ENCODE results near the gene PBLD.
A peak's percentile ranks its signal among the peaks of the same experiment; 100 is the strongest.

PBLD gene

GRCh38 chr10:68346774-68347173, 14.0 kb upstream of the PBLD start:
- H3K4me3 ChIP-seq (ENCODE audit: low read depth in 1 of 2, low read length in 2 of 2), result no peak overlapping the region
- H3K4me1 ChIP-seq (ENCODE audit: control insufficient read depth in 1 of 2, insufficient read depth in 2 of 2, low read length in 2 of 2), result no peaks in the 10 kb centered on the region
- H3K9ac ChIP-seq (ENCODE audit: low read depth in 1 of 2, low read length in 2 of 2), result no peak overlapping the region
- no peaks in the 10 kb centered on the region for H3K9me3 ChIP-seq (ENCODE audit: control insufficient read depth in 1 of 2, low read length in 2 of 2)
- peaks cover 8 to 45% of the 10 kb centered on the region in 2 donors for H3K36me3 ChIP-seq (ENCODE audit: control insufficient read depth in 1 of 2, insufficient read depth in 2 of 2, low read length in 2 of 2)
- no peak overlapping the region for H3K27ac ChIP-seq (ENCODE audit: low read depth, low read length)
- H3K27me3 ChIP-seq (ENCODE audit: control insufficient read depth in 1 of 2, insufficient read depth in 2 of 2, low read length in 2 of 2), result no peaks in the 10 kb centered on the region

GRCh38 chr10:68345621-68346020, 12.9 kb upstream of the PBLD start:
- Histone ChIP-seq H3K36me3 (ENCODE audit: control insufficient read depth in 1 of 2, insufficient read depth in 2 of 2, low read length in 2 of 2) (peaks cover 14 to 57% of the 10 kb centered on the region in 2 donors), H3K4me1 (ENCODE audit: control insufficient read depth in 1 of 2, insufficient read depth in 2 of 2, low read length in 2 of 2) (no peaks in the 10 kb centered on the region), H3K4me3 (ENCODE audit: low read depth in 1 of 2, low read length in 2 of 2) (no peak overlapping the region), H3K27ac (ENCODE audit: low read depth, low read length) (no peak overlapping the region), H3K9me3 (ENCODE audit: control insufficient read depth in 1 of 2, low read length in 2 of 2) (no peaks in the 10 kb centered on the region), H3K27me3 (ENCODE audit: control insufficient read depth in 1 of 2, insufficient read depth in 2 of 2, low read length in 2 of 2) (no peaks in the 10 kb centered on the region), H3K9ac (ENCODE audit: low read depth in 1 of 2, low read length in 2 of 2) (no peak overlapping the region)

GRCh38 chr10:68342909-68343516, 10.3 kb upstream of the PBLD start:
- H3K27me3 ChIP-seq (ENCODE audit: control insufficient read depth in 1 of 2, insufficient read depth in 2 of 2, low read length in 2 of 2), result no peaks in the 10 kb centered on the region
- peaks cover 23 to 74% of the 10 kb centered on the region in 2 donors for H3K36me3 ChIP-seq (ENCODE audit: control insufficient read depth in 1 of 2, insufficient read depth in 2 of 2, low read length in 2 of 2)
- H3K9ac ChIP-seq (ENCODE audit: low read depth in 1 of 2, low read length in 2 of 2), result no peak overlapping the region
- no peaks in the 10 kb centered on the region for H3K4me1 ChIP-seq (ENCODE audit: control insufficient read depth in 1 of 2, insufficient read depth in 2 of 2, low read length in 2 of 2)
- H3K9me3 ChIP-seq (ENCODE audit: control insufficient read depth in 1 of 2, low read length in 2 of 2), result no peaks in the 10 kb centered on the region
- H3K4me3 ChIP-seq (ENCODE audit: low read depth in 1 of 2, low read length in 2 of 2), result no peak overlapping the region
- no peak overlapping the region for H3K27ac ChIP-seq (ENCODE audit: low read depth, low read length)

GRCh38 chr10:68340358-68341080, 7.8 kb upstream of the PBLD start:
- H3K9ac ChIP-seq (ENCODE audit: low read depth in 1 of 2, low read length in 2 of 2), result no peak overlapping the region
- H3K9me3 ChIP-seq (ENCODE audit: control insufficient read depth in 1 of 2, low read length in 2 of 2), result no peaks in the 10 kb centered on the region
- peaks cover 26 to 67% of the 10 kb centered on the region in 2 donors for H3K36me3 ChIP-seq (ENCODE audit: control insufficient read depth in 1 of 2, insufficient read depth in 2 of 2, low read length in 2 of 2)
- no peak overlapping the region for H3K27ac ChIP-seq (ENCODE audit: low read depth, low read length)
- no peak overlapping the region for H3K4me3 ChIP-seq (ENCODE audit: low read depth in 1 of 2, low read length in 2 of 2)
- peaks cover 19 to 22% of the 10 kb centered on the region in 2 donors for H3K4me1 ChIP-seq (ENCODE audit: control insufficient read depth in 1 of 2, insufficient read depth in 2 of 2, low read length in 2 of 2)
- no peaks in the 10 kb centered on the region for H3K27me3 ChIP-seq (ENCODE audit: control insufficient read depth in 1 of 2, insufficient read depth in 2 of 2, low read length in 2 of 2)

- Histone ChIP-seq H3K27me3 (ENCODE audit: control insufficient read depth in 1 of 2, insufficient read depth in 2 of 2, low read length in 2 of 2) (no peaks in the 10 kb centered on the region), H3K9me3 (ENCODE audit: control insufficient read depth in 1 of 2, low read length in 2 of 2) (no peaks in the 10 kb centered on the region), H3K4me1 (ENCODE audit: control insufficient read depth in 1 of 2, insufficient read depth in 2 of 2, low read length in 2 of 2) (peaks cover 23 to 32% of the 10 kb centered on the region in 2 donors), H3K27ac (ENCODE audit: low read depth, low read length) (no peak overlapping the region), H3K36me3 (ENCODE audit: control insufficient read depth in 1 of 2, insufficient read depth in 2 of 2, low read length in 2 of 2) (peaks cover 19 to 37% of the 10 kb centered on the region in 2 donors), H3K9ac (ENCODE audit: low read depth in 1 of 2, low read length in 2 of 2) (no peak overlapping the region), H3K4me3 (ENCODE audit: low read depth in 1 of 2, low read length in 2 of 2) (peak overlapping the region in 1 of 2 donors; percentile 11)
Observed at GRCh38 chr10:68336754-68337351, 4.1 kb upstream of the PBLD start.

GRCh38 chr10:68334672-68335467, 2.1 kb upstream of the PBLD start:
- peaks cover 34 to 36% of the 10 kb centered on the region in 2 donors for H3K4me1 ChIP-seq (ENCODE audit: control insufficient read depth in 1 of 2, insufficient read depth in 2 of 2, low read length in 2 of 2)
- no peaks in the 10 kb centered on the region for H3K27me3 ChIP-seq (ENCODE audit: control insufficient read depth in 1 of 2, insufficient read depth in 2 of 2, low read length in 2 of 2)
- no peak overlapping the region for H3K27ac ChIP-seq (ENCODE audit: low read depth, low read length)
- peak overlapping the region; percentile 91 to 94 for H3K4me3 ChIP-seq (ENCODE audit: low read depth in 1 of 2, low read length in 2 of 2)
- H3K36me3 ChIP-seq (ENCODE audit: control insufficient read depth in 1 of 2, insufficient read depth in 2 of 2, low read length in 2 of 2), result peaks cover 7 to 17% of the 10 kb centered on the region in 2 donors
- H3K9ac ChIP-seq (ENCODE audit: low read depth in 1 of 2, low read length in 2 of 2), result peak overlapping the region; percentile 94 to 99
- no peaks in the 10 kb centered on the region for H3K9me3 ChIP-seq (ENCODE audit: control insufficient read depth in 1 of 2, low read length in 2 of 2)

- H3K27ac ChIP-seq (ENCODE audit: low read depth, low read length), result peak overlapping the region; percentile 95
- H3K4me3 ChIP-seq (ENCODE audit: low read depth in 1 of 2, low read length in 2 of 2), result peak overlapping the region; percentile 91 to 94
- H3K4me1 ChIP-seq (ENCODE audit: control insufficient read depth in 1 of 2, insufficient read depth in 2 of 2, low read length in 2 of 2), result peaks cover 41 to 46% of the 10 kb centered on the region in 2 donors
Observed at GRCh38 chr10:68333440-68334431, 1.0 kb upstream of the PBLD start.

GRCh38 chr10:68333058-68333395, 299 bp upstream of the PBLD start:
- Histone ChIP-seq H3K27me3 (ENCODE audit: control insufficient read depth in 1 of 2, insufficient read depth in 2 of 2, low read length in 2 of 2) (no peaks in the 10 kb centered on the region), H3K4me1 (ENCODE audit: control insufficient read depth in 1 of 2, insufficient read depth in 2 of 2, low read length in 2 of 2) (peaks cover 48 to 50% of the 10 kb centered on the region in 2 donors), H3K9ac (ENCODE audit: low read depth in 1 of 2, low read length in 2 of 2) (peak overlapping the region; percentile 94 to 99)

More at GRCh38 chr10:68333440-68334431, 1.0 kb upstream of the PBLD start:
- no peaks in the 10 kb centered on the region for H3K9me3 ChIP-seq (ENCODE audit: control insufficient read depth in 1 of 2, low read length in 2 of 2)
- peaks cover 3 to 6% of the 10 kb centered on the region in 2 donors for H3K36me3 ChIP-seq (ENCODE audit: control insufficient read depth in 1 of 2, insufficient read depth in 2 of 2, low read length in 2 of 2)
- H3K27me3 ChIP-seq (ENCODE audit: control insufficient read depth in 1 of 2, insufficient read depth in 2 of 2, low read length in 2 of 2), result no peaks in the 10 kb centered on the region
- peak overlapping the region; percentile 94 to 99 for H3K9ac ChIP-seq (ENCODE audit: low read depth in 1 of 2, low read length in 2 of 2)

More at GRCh38 chr10:68333058-68333395, 299 bp upstream of the PBLD start:
- Histone ChIP-seq H3K27ac (ENCODE audit: low read depth, low read length) (peak overlapping the region; percentile 95), H3K36me3 (ENCODE audit: control insufficient read depth in 1 of 2, insufficient read depth in 2 of 2, low read length in 2 of 2) (peaks cover 0 to 3% of the 10 kb centered on the region in 2 donors), H3K4me3 (ENCODE audit: low read depth in 1 of 2, low read length in 2 of 2) (peak overlapping the region; percentile 91 to 94), H3K9me3 (ENCODE audit: control insufficient read depth in 1 of 2, low read length in 2 of 2) (no peaks in the 10 kb centered on the region)
